Mononuclear cell (primary cell): ENCODE results near the gene RIT2. TPM values are rescaled to one million over a fixed set of nuclear protein-coding genes. Genes with fewer than 3 reads are reported as not detected.
"Not testable (repeated sequence)": the region's sequence is repeated elsewhere in the genome, so short reads cannot be mapped to it uniquely, and the experiment has no call there.

Source experiments
- H3K27me3 ChIP-seq: 2 replicates; pipeline ENCODE4 v1.6.0; 2011; ENCODE audit warnings: low read length, control low read depth; ENCODE audit not compliant: insufficient read depth
- H3K4me1 ChIP-seq: 2 replicates; pipeline ENCODE4 v1.5.1; 2011; ENCODE audit warnings: mild to moderate bottlenecking, low read length, control low read depth; ENCODE audit not compliant: insufficient read depth
- H3K4me3 ChIP-seq: 2 replicates; pipeline ENCODE4 v1.5.1; 2011; ENCODE audit warnings: mild to moderate bottlenecking, low read length, moderate library complexity
- H3K9me3 ChIP-seq: 2 replicates; pipeline ENCODE4 v1.5.1; 2011; ENCODE audit warnings: low read depth, mild to moderate bottlenecking, control low read depth, low read length
- total RNA-seq: library from RNA; depleted of rRNA; stranded (reverse); fragments of >200 nt; gene quantifications from one replicate; pipeline ENCODE4 v1.2.3, GENCODE V29; 2012

The RIT2 gene
- total RNA-seq, 1 donor: not detected

DNA sequence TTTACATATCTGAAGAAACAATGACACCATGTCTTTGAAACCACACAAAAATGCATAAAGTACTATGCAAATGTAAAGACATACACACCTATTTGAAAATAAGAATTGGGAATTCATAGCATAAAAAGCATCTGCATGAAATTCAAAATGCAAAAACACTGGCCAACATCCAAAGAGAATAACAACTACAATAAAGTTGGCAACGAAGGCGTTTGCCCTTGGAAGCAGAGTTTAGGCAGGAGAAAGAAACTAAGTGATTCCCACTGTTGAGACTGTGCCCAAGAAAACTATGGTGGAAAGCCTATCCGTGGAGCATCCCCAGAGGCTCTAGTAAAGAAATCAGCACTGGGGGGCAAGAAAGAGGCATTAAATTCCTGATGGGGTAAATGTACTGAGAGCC, 292.8 kb downstream of the RIT2 start:
- no peaks in the 10 kb centered on the region for H3K27me3 ChIP-seq
- H3K9me3 ChIP-seq: no peaks in the 10 kb centered on the region
- H3K4me1 ChIP-seq: no peaks in the 10 kb centered on the region

DNA sequence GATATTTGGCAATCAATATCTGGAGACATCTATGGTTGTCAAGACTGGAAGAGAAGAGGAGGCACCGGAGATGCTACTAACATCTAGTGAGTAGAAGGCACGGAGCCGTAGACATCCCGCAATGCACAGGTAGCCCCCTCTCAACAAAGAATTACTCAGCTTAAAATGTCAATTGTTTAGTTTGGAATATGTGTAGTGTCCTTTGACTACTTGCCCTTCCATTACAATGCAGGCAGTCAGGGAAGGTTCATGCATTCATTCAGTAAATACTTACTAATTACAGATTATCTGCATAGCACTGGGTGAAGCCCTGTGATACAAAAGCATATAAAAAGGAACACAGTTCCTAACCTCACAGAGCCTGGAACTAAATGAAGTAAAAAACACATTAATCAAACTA, 294.0 kb downstream of the RIT2 start:
- Histone ChIP-seq H3K4me1 (no peaks in the 10 kb centered on the region), H3K4me3 (no peak overlapping the region), H3K27me3 (no peaks in the 10 kb centered on the region), H3K9me3 (no peaks in the 10 kb centered on the region)

More for the DNA sequence above, 292.8 kb downstream of the RIT2 start:
- H3K4me3 ChIP-seq: no peak overlapping the region

DNA sequence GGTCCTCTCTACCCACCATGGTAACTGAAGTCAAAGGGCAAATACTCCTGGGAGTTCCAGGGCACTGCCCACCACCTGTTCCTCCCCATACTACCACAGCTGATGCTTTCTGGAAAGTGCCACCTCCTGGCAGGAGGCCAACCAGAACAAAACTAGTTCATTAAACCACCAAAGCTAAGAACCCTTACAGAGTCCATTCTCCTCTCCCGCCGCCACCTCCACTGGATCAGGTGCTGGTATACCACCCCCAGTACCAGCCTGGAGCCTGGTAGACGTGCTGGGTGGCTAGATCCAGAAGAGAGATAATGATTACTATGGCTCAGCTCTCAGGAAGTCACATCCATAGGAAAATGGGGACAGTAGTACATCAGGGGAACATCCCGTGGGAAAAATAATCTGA, 300.9 kb downstream of the RIT2 start:
- H3K4me3 ChIP-seq: no peak overlapping the region
- H3K9me3 ChIP-seq: no peaks in the 10 kb centered on the region
- no peaks in the 10 kb centered on the region for H3K4me1 ChIP-seq
- H3K27me3 ChIP-seq: no peaks in the 10 kb centered on the region

DNA sequence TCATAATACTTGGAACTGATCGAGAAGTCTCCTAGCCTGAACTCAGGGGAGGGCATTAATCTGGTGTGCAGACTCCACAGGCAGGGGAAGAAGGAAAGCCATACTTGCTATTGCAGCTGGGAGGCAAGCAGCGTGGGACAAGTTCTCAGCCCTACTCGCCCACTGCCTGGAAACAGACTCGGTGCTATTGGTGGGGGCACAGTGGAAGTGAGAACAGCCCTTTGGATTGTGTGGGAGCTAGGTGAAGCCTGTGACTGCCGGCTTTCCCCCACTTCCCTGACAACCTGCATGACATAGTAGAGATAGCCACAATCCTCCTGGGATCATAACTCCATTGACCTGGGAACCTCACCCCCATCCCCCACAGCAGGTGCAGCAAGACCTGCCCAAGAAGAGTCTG, 301.3 kb downstream of the RIT2 start:
- H3K4me1 ChIP-seq: no peaks in the 10 kb centered on the region
- no peaks in the 10 kb centered on the region for H3K9me3 ChIP-seq
- no peaks in the 10 kb centered on the region for H3K27me3 ChIP-seq
- no peak overlapping the region for H3K4me3 ChIP-seq

DNA sequence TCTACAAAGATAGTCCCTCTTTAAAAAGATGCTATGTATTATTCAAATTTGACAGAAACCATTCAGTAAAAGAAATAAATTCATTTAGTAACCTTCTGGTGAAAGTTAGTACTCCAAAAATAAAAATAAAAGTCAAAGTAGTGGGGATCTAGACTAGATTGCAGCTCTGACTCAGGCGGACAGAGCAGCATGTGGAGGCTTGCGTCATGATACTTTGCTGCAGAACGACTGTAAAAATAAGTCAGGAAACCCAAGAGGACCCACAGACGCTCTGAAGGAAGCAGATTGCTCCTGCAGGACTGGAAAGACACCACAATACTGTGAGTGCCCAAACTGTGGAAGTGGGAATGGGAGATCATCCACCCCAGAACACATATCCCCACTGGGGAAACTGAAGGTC, 301.9 kb downstream of the RIT2 start:
- no peak overlapping the region for H3K4me3 ChIP-seq
- no peaks in the 10 kb centered on the region for H3K27me3 ChIP-seq
- H3K4me1 ChIP-seq: no peaks in the 10 kb centered on the region
- no peaks in the 10 kb centered on the region for H3K9me3 ChIP-seq

DNA sequence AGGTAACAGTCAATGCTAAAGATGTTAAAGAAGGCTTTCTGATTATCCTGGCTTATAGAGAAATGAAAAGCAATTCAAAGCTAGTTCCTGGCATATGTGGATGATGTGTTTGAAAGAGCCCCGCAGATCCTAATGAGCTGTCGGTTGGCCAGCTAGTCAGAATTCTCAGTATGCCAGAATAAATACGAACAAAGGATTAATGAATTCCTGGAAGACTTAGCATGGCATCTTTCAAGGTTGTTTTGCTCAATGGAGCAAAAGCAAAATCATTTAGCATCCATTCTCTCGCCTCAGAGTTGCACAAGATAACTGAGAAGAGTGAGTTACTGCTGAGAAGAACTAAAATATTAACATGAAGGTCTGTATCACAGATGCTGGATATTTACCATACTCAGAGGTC, 307.6 kb downstream of the RIT2 start:
- H3K4me1 ChIP-seq: no peaks in the 10 kb centered on the region
- H3K9me3 ChIP-seq: no peaks in the 10 kb centered on the region
- H3K4me3 ChIP-seq: no peak overlapping the region
- H3K27me3 ChIP-seq: no peaks in the 10 kb centered on the region

DNA sequence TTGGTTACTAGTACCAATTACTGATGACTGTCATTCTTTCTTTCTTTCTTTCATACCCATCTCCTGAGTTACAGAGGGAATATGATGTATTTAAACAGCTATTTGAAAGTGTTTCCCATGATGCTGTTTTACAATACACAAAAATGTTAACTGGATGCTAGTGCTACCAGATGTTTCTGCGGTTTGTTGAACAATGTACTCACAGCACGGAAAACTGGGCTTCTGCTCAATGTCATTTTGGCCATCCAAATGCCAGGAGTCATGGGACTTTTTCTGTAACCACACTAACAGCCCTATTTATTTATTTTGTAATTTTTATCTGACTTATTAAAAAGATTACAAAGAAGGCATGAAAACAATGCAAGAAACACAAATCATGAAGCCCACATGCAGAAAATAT, 313.8 kb downstream of the RIT2 start:
- H3K4me3 ChIP-seq: no peak overlapping the region
- no peaks in the 10 kb centered on the region for H3K4me1 ChIP-seq
- no peaks in the 10 kb centered on the region for H3K27me3 ChIP-seq
- H3K9me3 ChIP-seq: no peaks in the 10 kb centered on the region

DNA sequence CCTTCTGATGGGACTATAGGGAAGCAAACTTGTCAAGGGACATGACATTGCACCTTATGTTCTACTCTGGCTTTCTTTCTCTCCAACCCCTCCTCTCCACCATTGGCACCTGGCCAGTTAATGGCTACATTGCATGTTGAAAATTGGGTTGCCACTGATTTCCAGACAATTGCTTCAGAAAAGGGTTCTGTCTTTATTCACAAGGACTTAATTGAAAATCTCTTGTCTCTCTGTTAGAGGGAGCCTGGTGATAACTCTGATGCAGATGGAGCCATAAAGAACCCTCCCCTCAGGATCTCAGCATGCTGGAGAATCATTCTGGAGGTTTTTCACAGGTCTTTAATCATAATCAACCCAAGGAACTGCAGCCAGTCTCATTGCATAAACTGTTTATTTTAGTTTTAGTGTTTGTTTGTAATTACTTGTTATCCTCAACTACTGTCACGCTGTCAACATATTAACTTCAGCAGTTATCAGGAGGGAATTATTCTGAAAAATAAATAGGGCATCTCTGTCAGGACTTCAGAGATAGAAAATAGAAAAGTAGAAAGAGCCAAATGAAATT, 316.8 kb downstream of the RIT2 start:
- no peaks in the 10 kb centered on the region for H3K4me1 ChIP-seq
- H3K9me3 ChIP-seq: no peaks in the 10 kb centered on the region
- no peaks in the 10 kb centered on the region for H3K27me3 ChIP-seq
- no peak overlapping the region for H3K4me3 ChIP-seq

DNA sequence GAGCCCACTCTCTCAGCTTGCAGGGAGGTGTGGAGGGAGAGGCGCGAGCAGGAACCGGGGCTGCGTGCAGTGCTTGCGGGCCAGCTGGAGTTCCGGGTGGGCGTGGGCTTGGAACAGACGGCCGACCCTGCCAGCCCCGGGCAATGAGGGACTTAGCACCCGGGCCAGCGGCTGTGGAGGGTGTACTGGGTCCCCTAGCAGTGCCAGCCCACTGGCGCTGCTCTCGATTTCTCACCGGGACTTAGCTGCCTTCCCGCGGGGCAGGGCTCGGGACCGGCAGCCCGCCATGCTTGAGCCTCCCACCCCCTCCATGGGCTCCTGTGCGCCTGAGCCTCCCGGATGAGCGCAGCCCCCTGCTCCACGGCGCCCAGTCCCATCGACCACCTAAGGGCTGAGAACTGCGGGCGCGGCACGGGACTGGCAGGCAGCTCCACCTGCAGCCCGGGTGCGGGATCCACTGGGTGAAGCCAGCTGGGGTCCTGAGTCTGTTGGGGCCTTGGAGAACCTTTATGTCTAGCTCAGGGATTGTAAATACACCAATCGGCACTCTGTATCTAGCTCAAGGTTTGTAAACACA, 320.2 kb downstream of the RIT2 start:
- H3K9me3 ChIP-seq, H3K27me3 ChIP-seq, H3K4me1 ChIP-seq, H3K4me3 ChIP-seq: not testable (repeated sequence)

DNA sequence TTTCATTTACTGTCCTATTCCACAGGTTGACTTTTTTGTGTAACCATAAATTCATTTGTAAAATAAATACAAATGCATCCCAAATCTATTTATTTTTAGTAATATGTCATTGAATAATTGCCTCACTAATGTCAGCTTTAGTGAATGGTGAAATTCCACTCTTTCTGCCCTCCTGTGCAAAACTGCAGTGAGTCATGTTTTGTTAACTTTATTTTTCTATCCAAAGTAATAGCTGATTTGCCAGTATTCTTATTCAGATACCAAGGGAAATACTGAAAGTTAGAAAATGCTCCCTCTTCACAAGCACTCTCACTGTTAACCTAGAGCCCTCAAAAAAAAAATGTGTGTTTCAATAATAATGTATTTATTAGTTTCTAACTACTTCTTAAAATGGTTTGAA, 322.8 kb downstream of the RIT2 start:
- Histone ChIP-seq H3K4me1 (no peaks in the 10 kb centered on the region), H3K4me3 (no peak overlapping the region), H3K9me3 (no peaks in the 10 kb centered on the region), H3K27me3 (no peaks in the 10 kb centered on the region)

DNA sequence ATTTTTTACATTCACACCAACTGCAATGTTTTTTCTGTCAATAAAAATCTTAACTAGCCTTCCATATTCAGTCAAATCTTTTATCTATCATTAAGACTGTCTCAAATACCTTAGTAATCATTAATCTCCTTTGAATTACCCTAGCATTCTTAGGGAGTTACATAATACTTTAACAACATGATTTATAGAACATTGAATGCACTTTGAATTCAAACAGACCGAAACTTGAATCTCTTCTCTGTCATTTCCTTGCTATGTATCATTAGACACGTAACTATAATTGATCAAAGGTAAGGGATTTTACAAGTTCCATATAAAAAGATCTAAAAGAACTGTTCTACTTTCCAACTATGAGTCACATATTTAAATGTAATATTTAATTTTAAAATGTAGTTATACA, 330.9 kb downstream of the RIT2 start:
- no peaks in the 10 kb centered on the region for H3K4me1 ChIP-seq

DNA sequence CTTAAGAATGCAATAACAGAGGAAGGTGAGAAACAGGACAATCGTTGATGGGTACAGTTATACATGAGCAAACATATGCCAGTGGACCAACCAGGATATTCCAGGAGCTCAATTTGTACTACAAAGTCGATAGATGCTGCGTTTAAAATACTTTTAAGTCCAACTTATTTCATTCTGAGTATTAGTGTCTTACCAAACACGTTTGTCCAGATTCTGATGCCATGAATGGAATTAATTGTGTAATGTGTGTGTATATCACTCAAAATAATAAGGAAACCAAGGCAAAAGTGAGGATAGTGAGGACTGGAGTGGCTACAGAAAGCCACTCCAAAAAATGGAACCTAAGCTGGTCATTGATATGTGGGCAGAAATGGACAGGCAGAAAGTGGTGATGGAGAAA, 332.6 kb downstream of the RIT2 start:
- Histone ChIP-seq H3K4me3 (no peak overlapping the region), H3K27me3 (no peaks in the 10 kb centered on the region), H3K9me3 (peaks cover 5% of the 10 kb centered on the region)

More for the DNA sequence above, 330.9 kb downstream of the RIT2 start:
- H3K27me3 ChIP-seq: no peaks in the 10 kb centered on the region
- H3K9me3 ChIP-seq: peaks cover 5% of the 10 kb centered on the region
- no peak overlapping the region for H3K4me3 ChIP-seq

DNA sequence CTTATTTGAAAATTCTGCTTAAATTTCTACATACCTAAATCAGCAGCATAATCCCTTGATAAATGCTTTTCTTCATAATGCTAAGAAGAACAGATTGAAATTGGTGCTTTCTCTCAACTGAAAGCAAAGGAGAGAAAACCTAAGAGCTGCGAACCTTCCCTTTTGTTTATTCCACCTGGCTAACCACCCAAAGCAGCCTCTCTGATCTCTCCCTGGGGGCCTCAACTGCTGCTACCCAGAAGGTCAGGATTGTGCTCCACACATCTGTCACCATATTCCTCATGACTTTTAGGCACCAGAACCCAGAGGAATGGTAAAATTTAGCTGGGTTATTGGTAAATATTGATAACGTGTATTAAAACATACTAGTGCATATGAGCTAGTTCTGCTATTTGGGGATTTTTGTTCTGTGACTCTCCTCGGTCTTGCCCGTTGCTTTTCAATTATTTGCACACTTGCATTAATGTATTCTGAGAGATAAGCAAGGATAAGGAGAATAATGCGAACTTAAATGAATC, 334.1 kb downstream of the RIT2 start:
- Histone ChIP-seq H3K27me3 (no peaks in the 10 kb centered on the region), H3K9me3 (peaks cover 5% of the 10 kb centered on the region), H3K4me1 (no peaks in the 10 kb centered on the region), H3K4me3 (no peak overlapping the region)

More for the DNA sequence above, 332.6 kb downstream of the RIT2 start:
- no peaks in the 10 kb centered on the region for H3K4me1 ChIP-seq

DNA sequence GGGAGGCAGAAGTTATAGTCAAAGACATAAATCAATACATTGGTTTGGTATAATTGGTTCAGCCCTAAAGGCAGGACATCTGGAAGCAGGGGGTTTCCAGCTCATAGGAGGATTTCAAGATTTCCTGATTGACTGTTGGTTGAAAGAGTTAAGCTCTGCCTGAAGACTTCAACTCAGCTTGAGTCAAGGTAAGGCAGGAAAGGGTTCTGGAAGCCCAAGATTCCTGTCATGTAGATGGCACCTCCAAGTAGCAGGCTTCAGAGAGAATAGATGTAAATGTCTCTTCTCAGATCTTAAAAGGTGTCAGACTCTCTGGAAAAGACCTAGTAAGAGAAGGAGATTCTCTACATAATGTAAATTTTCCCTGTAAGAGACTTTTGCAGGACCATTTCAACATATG, 335.3 kb downstream of the RIT2 start:
- Histone ChIP-seq H3K4me3 (no peak overlapping the region), H3K9me3 (peaks cover 5% of the 10 kb centered on the region), H3K27me3 (no peaks in the 10 kb centered on the region), H3K4me1 (no peaks in the 10 kb centered on the region)

DNA sequence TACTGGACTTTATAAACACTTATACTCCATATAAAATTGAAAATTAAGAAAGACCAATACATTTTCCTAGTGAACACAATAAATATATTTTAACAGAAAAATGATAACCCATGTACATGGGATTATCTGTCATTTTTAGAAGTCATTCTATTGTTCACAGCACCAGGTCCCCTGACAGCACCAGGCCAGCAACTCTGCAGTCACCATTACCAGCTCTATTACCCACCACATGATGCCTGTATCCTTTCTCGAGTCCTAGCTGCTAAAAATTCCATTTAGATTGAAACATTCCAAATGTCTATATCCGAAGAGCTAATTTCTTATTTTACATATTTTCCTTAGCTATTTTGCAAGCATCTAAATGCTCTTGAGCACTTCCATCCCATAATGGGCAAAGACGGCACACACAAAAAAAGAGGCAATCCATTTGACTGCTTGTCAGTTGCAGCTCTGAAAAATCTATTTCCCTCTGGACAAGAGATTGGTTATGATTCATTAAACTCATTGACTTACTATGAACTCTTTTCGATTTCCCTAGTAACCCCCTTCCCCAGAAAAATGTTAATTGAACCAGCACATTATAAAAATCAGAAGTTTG, 336.9 kb downstream of the RIT2 start:
- H3K9me3 ChIP-seq: peaks cover 5% of the 10 kb centered on the region
- no peak overlapping the region for H3K4me3 ChIP-seq
- H3K27me3 ChIP-seq: no peaks in the 10 kb centered on the region
- no peaks in the 10 kb centered on the region for H3K4me1 ChIP-seq

DNA sequence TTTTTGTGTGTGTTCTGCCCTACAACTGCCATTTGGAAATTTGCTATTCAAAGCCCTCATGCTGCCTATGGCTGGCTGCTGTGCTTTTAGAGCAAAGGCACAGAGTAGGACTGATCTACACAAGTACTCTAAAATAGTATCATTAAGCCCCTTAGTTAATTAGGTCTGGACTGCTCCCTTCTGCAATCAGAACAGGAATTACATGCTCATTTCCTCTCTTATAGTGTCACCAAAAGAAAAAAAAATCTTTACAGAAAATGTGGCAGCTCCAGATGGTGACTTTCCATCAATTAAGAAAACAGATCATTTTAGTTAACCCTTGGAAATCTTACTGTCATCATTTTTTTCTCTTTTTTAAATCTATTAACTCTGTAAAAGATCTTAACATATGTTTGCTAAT, 337.5 kb downstream of the RIT2 start:
- Histone ChIP-seq H3K4me1 (no peaks in the 10 kb centered on the region), H3K9me3 (peaks cover 5% of the 10 kb centered on the region), H3K4me3 (no peak overlapping the region), H3K27me3 (no peaks in the 10 kb centered on the region)
